ENCODE data around the gene TTC34. TPM values are rescaled to one million over a fixed set of nuclear protein-coding genes. Genes with fewer than 3 reads are reported as not detected.

Gene TTC34
- total RNA-seq (1 to 10 TPM; 1.1 to 3.2 (median 2.5) TPM), polyA plus RNA-seq (under 1 TPM; 0.12 to 0.59 TPM)
- long read RNA-seq, donor 1, partial matches to known transcripts = 0 of 5 reads
- long read RNA-seq, donor 1, other reads (novel, unspliced or antisense) = 5 of 5 reads
- long read RNA-seq, donor 2 = 0 reads
- long read RNA-seq, donor 3, partial matches to known transcripts = 0 of 2 reads
- long read RNA-seq, donor 3, other reads (novel, unspliced or antisense) = 2 of 2 reads

GRCh38 chr1:2801535-2802291, at the start of gene TTC34:
TTC34 (minus strand) TSS chr1:2801693; CDS start chr1:2800827, 866 bp downstream.
- H3K4me1 ChIP-seq (ENCODE audit: insufficient read depth) = no peaks in the 10 kb centered on the region
- DNase-seq = peak in 2 of 5 donors; percentile 14 to 36
- H3K27ac ChIP-seq = no peak within 1 kb of the TSS
- no peaks in the 10 kb centered on the region for H3K27me3 ChIP-seq
- TF ChIP-seq CTCF (IDR thresholded peaks at IDR 0.05) (no peak), EP300 (IDR thresholded peaks at IDR 0.05) (no peak), POLR2A (IDR thresholded peaks at IDR 0.05) (no peak)
- no peaks in the 10 kb centered on the region for H3K36me3 ChIP-seq
- intact Hi-C loops (cut with DNase I) = no loop called here
- no peak within 1 kb of the TSS for H3K4me3 ChIP-seq
- 25 to 35% (median 27%) methylated on average over 16 to 21 of the region's 21 CpGs for WGBS, 3 donors
- H3K9me3 ChIP-seq = no peaks in the 10 kb centered on the region

- DNase-seq = no peak
- H3K9me3 ChIP-seq = no peaks in the 10 kb centered on the region
- H3K27ac ChIP-seq = no peak overlapping the region
- H3K27me3 ChIP-seq = no peaks in the 10 kb centered on the region
- TF ChIP-seq CTCF (IDR thresholded peaks at IDR 0.05) (no peak), POLR2A (IDR thresholded peaks at IDR 0.05) (no peak), EP300 (IDR thresholded peaks at IDR 0.05) (no peak)
- WGBS, 3 donors = 56 to 61% (median 56%) methylated on average over 17 of the region's 17 CpGs
- H3K4me1 ChIP-seq (ENCODE audit: insufficient read depth) = no peaks in the 10 kb centered on the region
- intact Hi-C loops (cut with DNase I) = no loop called here
- no peaks in the 10 kb centered on the region for H3K36me3 ChIP-seq
- no peak overlapping the region for H3K4me3 ChIP-seq
Measured at GRCh38 chr1:2850502-2850901, 49.0 kb upstream of the TTC34 start.

- Histone ChIP-seq H3K27me3 (no peaks in the 10 kb centered on the region), H3K9me3 (no peaks in the 10 kb centered on the region)
Measured at GRCh38 chr1:2848006-2848670, 46.6 kb upstream of the TTC34 start.

More at GRCh38 chr1:2848006-2848670, 46.6 kb upstream of the TTC34 start:
- Histone ChIP-seq H3K36me3 (no peaks in the 10 kb centered on the region), H3K27ac (no peak overlapping the region), H3K4me3 (no peak overlapping the region), H3K4me1 (ENCODE audit: insufficient read depth) (no peaks in the 10 kb centered on the region)
- TF ChIP-seq CTCF (IDR thresholded peaks at IDR 0.05) (no peak), EP300 (IDR thresholded peaks at IDR 0.05) (no peak), POLR2A (IDR thresholded peaks at IDR 0.05) (no peak)
- intact Hi-C loops (cut with DNase I) = no loop called here
- 36 to 48% (median 45%) methylated on average over 16 of the region's 16 CpGs for WGBS, 3 donors
- DNase-seq = no peak

Measured in ovary (tissue), 10 donors.